SKM-1 (cell line): ENCODE data around the gene CCNJL.

ENCODE experiments used
- DNase-seq: peaks from one replicate; lab custom pipeline; 2025; ENCODE audit not compliant: unreplicated experiment; lab: John Stamatoyannopoulos, UW

CCNJL gene

DNA sequence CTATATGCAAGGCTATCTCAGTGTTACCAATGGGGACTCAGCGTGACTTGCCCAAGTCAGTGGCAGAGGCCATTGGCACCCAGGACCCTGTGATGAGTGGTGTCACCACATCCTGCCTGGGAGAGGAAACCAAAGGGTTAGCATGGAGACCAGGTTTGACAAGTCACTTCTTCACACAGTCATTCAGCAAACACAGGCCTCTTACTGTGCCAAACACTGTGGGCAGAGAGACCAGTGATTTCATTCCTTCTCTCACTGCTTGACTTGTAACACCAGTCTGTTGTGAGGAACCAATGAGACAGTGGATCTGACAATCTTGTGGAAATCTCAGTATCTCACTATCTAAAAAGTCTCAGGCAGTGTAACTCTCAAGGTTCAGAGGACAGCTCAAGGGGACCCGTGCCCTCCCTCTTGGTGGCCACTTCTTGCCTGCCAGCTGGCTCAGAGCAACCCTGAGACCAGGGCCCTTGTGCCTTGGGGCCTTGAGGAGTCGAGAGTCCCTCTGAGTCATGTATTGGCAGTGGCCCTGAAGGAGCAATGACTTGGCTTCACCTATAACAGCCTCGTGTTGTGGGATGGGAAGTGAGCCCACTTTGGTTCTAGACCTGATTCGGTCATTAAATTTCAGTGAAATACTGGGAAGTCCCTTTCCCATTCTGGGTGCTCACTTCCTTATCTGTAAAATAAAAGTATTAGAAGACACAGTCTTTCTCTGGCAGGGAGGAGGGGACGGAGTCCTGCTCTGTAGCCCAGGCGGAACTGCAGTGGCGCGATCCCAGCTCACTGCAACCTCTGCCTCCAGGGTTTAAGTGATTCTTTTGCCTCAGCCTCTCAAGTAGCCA, 81.5 kb downstream of the CCNJL start:
- DNase-seq = no peak

DNA sequence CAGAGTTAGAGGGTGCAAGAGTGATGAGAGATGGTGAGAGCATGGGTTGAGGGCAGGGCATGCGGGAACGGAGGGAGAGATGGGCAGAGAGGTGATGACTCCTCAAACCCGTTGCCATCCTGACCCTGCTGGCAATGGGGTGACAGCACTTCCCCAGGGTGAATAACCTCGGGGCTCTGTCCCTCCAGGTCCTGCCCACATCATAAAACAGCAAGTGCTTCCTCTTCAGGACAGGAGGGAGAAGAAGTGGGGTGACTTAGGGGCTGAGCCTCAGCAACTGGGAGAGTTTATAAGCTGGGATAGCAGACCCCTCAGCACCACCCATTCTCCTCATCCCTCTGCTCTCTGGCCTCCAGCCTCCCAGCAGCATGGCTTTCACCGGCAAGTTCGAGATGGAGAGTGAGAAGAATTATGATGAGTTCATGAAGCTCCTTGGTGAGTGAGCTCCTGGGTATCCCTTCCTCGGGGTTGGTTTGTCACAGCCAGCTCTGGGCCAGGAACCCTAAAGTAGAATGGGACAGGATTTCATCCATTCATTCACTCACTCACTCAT, 83.1 kb downstream of the CCNJL start, which contains the start of gene FABP6:
TSS of gene FABP6 (plus strand) at position 317 of the 553 bp plus-strand sequence. CDS start at position 369, 52 bp downstream.
- no peak for DNase-seq

DNA sequence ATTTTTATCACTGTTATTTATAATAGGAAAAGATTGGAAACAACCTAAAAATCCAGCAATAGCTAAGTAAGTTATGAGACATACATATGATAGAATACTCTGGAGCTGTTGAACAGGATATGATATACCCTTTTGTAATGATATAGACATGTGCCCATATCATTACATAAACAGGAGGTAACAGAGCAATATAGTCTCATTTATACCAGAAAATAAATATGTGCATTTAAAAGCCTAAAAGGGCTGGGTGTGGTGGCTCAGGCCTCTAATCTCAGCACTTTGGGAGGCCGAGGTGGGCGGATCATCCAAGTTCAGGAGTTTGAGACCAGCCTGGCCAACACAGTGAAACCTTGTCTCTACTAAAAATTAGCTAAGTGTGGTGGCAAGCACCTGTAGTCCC, 85.4 kb downstream of the CCNJL start:
- no peak for DNase-seq

DNA sequence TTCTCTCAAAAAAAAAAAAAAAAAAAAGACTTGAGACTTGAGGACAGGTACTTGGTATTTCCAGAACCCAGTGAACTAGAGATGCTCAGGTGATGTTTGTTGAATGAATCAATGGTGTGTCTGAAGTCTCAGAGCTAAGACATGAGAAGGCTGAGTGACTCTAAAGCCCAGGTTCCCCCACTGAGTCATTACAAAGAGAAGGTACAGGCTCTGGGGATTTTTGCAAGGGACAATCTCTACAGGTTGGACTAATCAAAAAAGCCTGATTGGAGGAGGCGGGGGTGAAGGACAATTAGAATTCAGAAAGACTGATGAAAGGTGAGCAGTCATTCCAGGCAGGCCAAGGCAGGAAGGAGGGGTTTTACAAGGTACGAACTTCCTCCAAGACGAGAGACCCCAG, 91.3 kb downstream of the CCNJL start:
- DNase-seq = no peak

DNA sequence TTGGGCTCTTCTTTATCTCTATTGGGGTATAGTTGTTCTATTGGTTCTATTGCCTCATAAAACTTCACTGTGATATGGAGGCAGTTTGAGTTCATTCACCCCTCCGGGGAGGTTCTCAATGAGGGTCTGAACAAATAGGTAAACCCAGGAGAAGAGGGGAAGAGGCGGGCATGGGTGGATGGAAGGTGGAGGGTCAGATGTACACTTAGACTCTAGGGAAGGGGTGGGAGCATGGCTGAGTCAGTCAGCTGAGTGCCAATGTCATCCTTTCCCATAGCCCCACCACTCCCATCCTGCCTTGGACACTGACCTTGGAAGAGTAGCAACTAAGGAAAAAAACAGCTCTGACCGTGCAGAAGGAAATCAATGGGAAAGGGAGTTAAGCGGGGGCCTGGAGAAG, 93.0 kb downstream of the CCNJL start:
- DNase-seq = no peak

DNA sequence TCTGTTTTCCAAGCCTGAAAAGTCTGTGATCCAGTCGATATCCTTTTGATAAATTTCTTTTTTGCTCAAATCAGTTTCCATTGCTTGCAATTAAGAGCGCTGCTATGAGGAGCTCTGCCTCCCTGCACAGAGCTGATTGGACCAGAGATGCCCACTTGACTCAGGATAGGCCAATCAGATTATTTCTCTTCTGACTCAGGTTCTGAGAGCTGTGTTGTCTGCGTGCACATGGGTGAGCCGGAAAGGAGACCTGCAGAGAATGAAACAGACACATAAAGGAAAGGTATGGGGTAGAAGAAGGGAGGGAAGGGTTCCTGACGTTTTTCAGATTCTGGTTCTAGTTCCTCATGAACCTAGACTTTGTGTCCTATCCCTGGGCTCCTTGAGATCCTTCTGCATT, 98.8 kb downstream of the CCNJL start:
- no peak for DNase-seq

DNA sequence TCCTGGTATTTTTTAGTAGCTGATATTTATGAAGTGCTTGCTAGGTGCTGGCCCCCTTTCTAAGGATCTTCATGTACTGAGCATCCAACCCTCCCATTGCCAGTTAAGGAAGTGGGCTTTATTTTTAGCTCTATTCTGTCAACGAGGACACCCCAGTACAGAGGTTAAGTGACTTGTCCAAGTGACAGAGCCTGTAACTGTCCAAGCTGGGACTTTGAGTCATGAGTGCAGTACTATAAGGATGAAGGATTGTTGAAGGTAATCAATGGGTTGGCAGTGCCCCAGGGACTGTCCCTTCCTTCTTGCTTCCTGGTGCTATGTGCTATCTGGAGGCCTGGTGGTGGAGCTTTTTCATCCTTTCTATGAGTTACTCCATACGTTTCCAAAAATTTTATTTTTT, 101.0 kb downstream of the CCNJL start:
- no peak for DNase-seq

DNA sequence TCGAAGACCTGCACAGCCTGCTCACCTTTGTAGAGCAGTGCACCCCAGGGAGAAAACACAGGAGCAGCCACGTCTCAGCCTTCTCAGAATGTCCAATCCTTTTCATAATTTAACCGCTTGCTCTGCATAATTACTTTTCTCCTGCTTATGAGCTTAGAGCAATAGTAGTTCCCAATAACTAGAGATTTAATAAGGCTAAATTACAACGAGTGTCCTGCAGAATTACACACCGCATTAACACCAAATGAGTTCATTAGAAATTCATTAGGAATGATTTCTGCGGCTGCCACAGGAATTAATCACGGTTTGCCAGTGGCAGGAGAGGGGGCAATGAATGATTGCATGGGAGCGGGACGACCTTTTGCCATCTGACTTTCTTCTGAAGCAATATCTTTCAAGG, 101.8 kb downstream of the CCNJL start:
- DNase-seq = no peak

DNA sequence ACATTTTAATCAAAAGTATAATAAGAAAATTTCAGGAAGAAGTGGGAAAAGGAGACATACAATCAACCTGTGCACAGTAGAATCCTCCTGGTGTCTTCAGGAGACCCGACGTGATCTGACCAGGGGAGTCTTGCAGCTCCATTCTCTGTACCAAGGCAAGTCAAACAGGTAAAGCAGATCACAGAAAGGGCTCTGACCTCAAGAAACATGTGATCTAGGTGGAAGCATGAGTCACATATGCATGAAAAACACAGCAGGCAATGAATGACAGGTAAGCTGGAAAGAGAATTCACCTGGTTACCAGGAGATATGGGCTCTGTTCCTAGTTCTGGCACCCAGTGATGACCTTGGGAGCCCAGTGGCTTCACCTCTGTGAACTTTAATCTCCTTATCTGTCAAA, 102.4 kb downstream of the CCNJL start:
- no peak for DNase-seq

DNA sequence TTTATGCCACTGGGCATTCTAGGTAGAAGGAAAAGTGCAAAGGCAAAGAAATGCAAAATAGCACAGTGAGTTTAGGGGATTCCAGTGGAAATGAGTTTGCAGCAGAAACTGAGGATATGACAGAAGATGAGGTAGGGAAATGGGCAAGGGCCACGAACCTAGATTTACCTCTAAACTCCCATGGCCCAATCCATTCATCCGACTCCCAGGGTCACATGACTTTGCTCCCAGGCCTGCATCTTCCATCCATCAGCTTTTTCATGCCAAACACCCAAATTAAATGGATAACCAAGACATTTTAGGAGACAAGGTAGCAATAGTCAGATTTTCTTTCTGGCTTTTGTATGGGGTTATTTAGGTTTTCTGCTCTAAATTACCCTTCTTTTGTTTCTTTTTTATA, 105.3 kb downstream of the CCNJL start:
- no peak for DNase-seq
